Endothelial cell of umbilical vein (primary cell): ENCODE results near the gene MRNIP. TPM values are rescaled to one million over a fixed set of nuclear protein-coding genes. Genes with fewer than 3 reads are reported as not detected.

Experiments
- BruUV-seq: library from RNA; stranded (reverse); fragments of 400-500 nt; replicated peaks from 2 replicates; lab custom pipeline; 2021; lab: Mats Ljungman, UMichigan
- CTCF ChIA-PET: fragments of 300-600, 350-600 bp; sonication (Branson Sonifier 250); formaldehyde crosslinking; loops from one replicate; lab custom pipeline; 2021; ENCODE audit warnings: antibody characterized with exemption, inconsistent platforms; lab: Charles Lee
- POLR2A ChIA-PET: fragments of 300-600, 350-600 bp; sonication (Branson Sonifier 250); formaldehyde crosslinking; loops from one replicate; lab custom pipeline; 2021; ENCODE audit warnings: antibody characterized with exemption, inconsistent platforms; lab: Charles Lee
- DNase-seq: peaks from one replicate; pipeline ENCODE4 v3.0.0-alpha.2; 2011; ENCODE audit warnings: low read depth, low spot score
- FAIRE-seq: peaks from 2 replicates; lab custom pipeline; 2011; peaks lifted over from hg19 to GRCh38; lab: Jason Lieb, UNC
- H2AFZ ChIP-seq: 2 replicates; pipeline ENCODE4 v1.6.0; 2012; ENCODE audit warnings: low read depth, low read length, control low read depth, inconsistent platforms
- H3K27ac ChIP-seq: 2 replicates; pipeline ENCODE4 v1.5.1; 2011; ENCODE audit warnings: low read depth, mild to moderate bottlenecking, control low read depth, low read length, moderate library complexity; ENCODE audit not compliant: insufficient read depth
- H3K27me3 ChIP-seq, 2 experiments: 2 replicates each; pipeline versions ENCODE4 v1.6.0 to v1.6.1; 2011; ENCODE audit warnings: low read length in 2 of 2, mixed read lengths in 1 of 2; ENCODE audit not compliant: control insufficient read depth in 2 of 2, insufficient read depth in 2 of 2
- H3K36me3 ChIP-seq, 2 experiments: 2 replicates in 1 of 2; 3 replicates in 1 of 2; pipeline ENCODE4 v1.5.1; 2011; ENCODE audit warnings: low read length in 2 of 2, mild to moderate bottlenecking in 1 of 2, moderate library complexity in 1 of 2; ENCODE audit not compliant: control insufficient read depth in 2 of 2, insufficient read depth in 2 of 2; ENCODE audit errors: extremely low read depth in 1 of 2
- H3K4me1 ChIP-seq: 3 replicates; pipeline ENCODE4 v1.5.1; 2011; ENCODE audit warnings: mild to moderate bottlenecking, low read length; ENCODE audit not compliant: control insufficient read depth, insufficient read depth; ENCODE audit errors: extremely low read depth
- H3K4me2 ChIP-seq: 2 replicates; pipeline ENCODE4 v1.6.1; 2011; ENCODE audit warnings: low read length, control low read depth, mixed read lengths; ENCODE audit not compliant: insufficient read depth
- H3K4me3 ChIP-seq, 3 experiments: fragments of 200-600 bp in 1 of 3; sonication (generic), shearing (Covaris generic) in 1 of 3; replicated peaks in 1 of 3; 2 replicates each; pipeline ENCODE4 v1.5.1; 2011 to 2016; ENCODE audit warnings: control low read depth in 3 of 3, low read length in 3 of 3, mild to moderate bottlenecking in 2 of 3, inconsistent platforms in 1 of 3, low read depth in 1 of 3, moderate library complexity in 1 of 3; ENCODE audit not compliant: insufficient read depth in 1 of 3
- H3K79me2 ChIP-seq: 2 replicates; pipeline ENCODE4 v1.6.0; 2012; ENCODE audit warnings: low read length, inconsistent platforms; ENCODE audit not compliant: control insufficient read depth, insufficient read depth
- H3K9ac ChIP-seq: replicated peaks from 2 replicates; pipeline ENCODE3; 2011; ENCODE audit warnings: low read length, control low read depth; ENCODE audit not compliant: insufficient read depth; ENCODE audit errors: extremely low read depth
- H3K9me1 ChIP-seq: replicated peaks from 3 replicates; pipeline ENCODE4 v1.6.0; 2011; ENCODE audit warnings: mild to moderate bottlenecking, low read length; ENCODE audit not compliant: control insufficient read depth, insufficient read depth; ENCODE audit errors: extremely low read depth
- H3K9me3 ChIP-seq: replicated peaks from 2 replicates; pipeline ENCODE4 v1.5.1; 2012; ENCODE audit warnings: low read length, inconsistent platforms; ENCODE audit not compliant: control insufficient read depth, insufficient read depth
- H4K20me1 ChIP-seq: replicated peaks from 2 replicates; pipeline ENCODE3; 2011; ENCODE audit warnings: mild to moderate bottlenecking, low read length; ENCODE audit not compliant: control insufficient read depth, insufficient read depth; ENCODE audit errors: extremely low read depth
- EZH2 ChIP-seq: IDR thresholded peaks from 2 replicates; pipeline ENCODE4 v1.6.1; 2012; ENCODE audit warnings: borderline replicate concordance, low read depth, mild to moderate bottlenecking, moderate library complexity, low read length, inconsistent platforms; ENCODE audit not compliant: severe bottlenecking
- FOS ChIP-seq: IDR thresholded peaks from 2 replicates; pipeline ENCODE4 v1.6.1; 2011; ENCODE audit warnings: mild to moderate bottlenecking, low read length, moderate library complexity, borderline replicate concordance; ENCODE audit not compliant: insufficient read depth
- GATA2 ChIP-seq: IDR thresholded peaks from 2 replicates; pipeline ENCODE4 v1.7.0; 2011; ENCODE audit warnings: low read depth, mild to moderate bottlenecking, moderate library complexity, mixed read lengths, low read length; ENCODE audit not compliant: insufficient read length, insufficient read depth
- JUN ChIP-seq: IDR thresholded peaks from 2 replicates; pipeline ENCODE4 v1.6.1; 2011; ENCODE audit warnings: borderline replicate concordance, low read depth; ENCODE audit not compliant: insufficient read length, insufficient read depth
- MYC ChIP-seq: IDR thresholded peaks from one replicate; pipeline ENCODE4 v1.6.1; 2011; ENCODE audit warnings: mild to moderate bottlenecking, low read depth, low read length
- POLR2A ChIP-seq: IDR thresholded peaks from 2 replicates; pipeline ENCODE4 v1.6.1; 2012; ENCODE audit warnings: low read depth, mild to moderate bottlenecking, control low read depth, low read length
- POLR2AphosphoS5 ChIP-seq: IDR thresholded peaks from 2 replicates; pipeline ENCODE4 v1.6.1; 2012; ENCODE audit warnings: low read depth, mild to moderate bottlenecking, control low read depth, low read length, moderate library complexity; ENCODE audit not compliant: insufficient read depth
- dilution Hi-C: fragments of 300-500 bp; cut with MboI; formaldehyde crosslinking; loops from one replicate; pipeline ENCODE4 v1.15.0; 2019; ENCODE audit warnings: low sequenced_read_pairs; ENCODE audit not compliant: extremely low pct_ligation_motif_present
- intact Hi-C: fragments of 100-400 bp; cut with micrococcal nuclease; formaldehyde crosslinking; loops from one replicate; pipeline ENCODE4 v1.10.0; 2022
- polyA plus RNA-seq, 4 experiments: library from polyadenylated mRNA; depleted of rRNA in 3 of 4; stranded (reverse) in 3 of 4; unstranded in 1 of 4; fragments of >200 nt; gene quantifications; 2 replicates each; pipeline versions ENCODE4 v1.2.1 to v1.2.3, GENCODE V29; 2011 to 2012; ENCODE audit warnings: missing spikeins in 1 of 4
- total RNA-seq: library from RNA; stranded (reverse); gene quantifications from 2 replicates; pipeline ENCODE4 v1.2.3, GENCODE V29; 2021
- TF ChIP-seq, protein P1 (sequence below): IDR thresholded peaks from 2 replicates; pipeline ENCODE4 v1.6.1; 2011; ENCODE audit not compliant: insufficient read depth, insufficient read length
- TF ChIP-seq, protein P2 (sequence below), 2 donors: IDR thresholded peaks; 1 replicate in 1 of 2; 2 replicates in 1 of 2; pipeline ENCODE4 v1.5.1; 2011; ENCODE audit warnings: low read length in 2 of 2, mild to moderate bottlenecking in 2 of 2, moderate library complexity in 2 of 2, control low read depth in 1 of 2, inconsistent platforms in 1 of 2, low read depth in 1 of 2; ENCODE audit not compliant: insufficient read depth in 1 of 2; ENCODE audit errors: extremely low read depth in 1 of 2

MRNIP gene
- total and polyA plus RNA-seq, 2 donors (not counting 3 experiments of a cell fraction or from before 2014, with no cell fraction given): 17.1 to 19.1 TPM

DNA sequence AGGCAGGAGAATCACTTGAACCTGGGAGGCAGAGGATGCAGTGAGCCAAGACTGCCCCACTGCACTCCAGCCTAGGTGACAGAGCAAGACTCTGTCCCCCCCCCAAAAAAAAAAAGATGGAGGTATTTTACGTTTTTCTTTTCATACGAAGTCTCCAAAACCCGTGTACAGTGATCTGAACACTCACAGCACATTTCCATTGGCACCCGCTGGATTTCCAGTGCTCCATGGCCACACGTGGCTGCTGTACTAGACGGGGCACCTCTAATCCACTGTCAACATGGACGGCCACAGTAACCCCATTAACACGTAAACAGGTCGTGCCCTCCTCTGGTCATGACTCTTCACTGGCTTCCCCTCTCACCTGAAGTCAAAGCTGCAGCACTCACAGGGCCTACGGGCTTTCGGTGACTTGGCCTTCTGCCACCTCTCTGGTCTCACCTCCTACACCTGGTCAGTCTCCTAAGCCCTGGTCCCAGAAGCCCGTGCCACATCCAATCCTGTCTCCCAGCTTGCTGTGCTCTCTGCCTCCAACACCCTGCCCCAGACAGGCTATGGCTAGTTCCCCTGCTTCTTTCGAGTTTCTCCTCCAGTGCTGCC lies 27.0 kb upstream of the MRNIP start:
- POLR2A ChIA-PET: no interaction called here
- Histone ChIP-seq H3K9me3 (peaks cover 8% of the 10 kb centered on the region), H4K20me1 (no peaks in the 10 kb centered on the region), H3K4me2 (no peak overlapping the region), H2AFZ (no peak overlapping the region), H3K36me3 (peaks cover 20 to 46% of the 10 kb centered on the region in 2 experiments), H3K4me3 (no peak overlapping the region), H3K9me1 (no peaks in the 10 kb centered on the region), H3K79me2 (no peaks in the 10 kb centered on the region), H3K9ac (no peak overlapping the region), H3K4me1 (no peaks in the 10 kb centered on the region), H3K27me3 (no peaks in the 10 kb centered on the region), H3K27ac (no peak overlapping the region)
- CTCF ChIA-PET: no interaction called here
- FAIRE-seq: no peak
- no TSS peak for BruUV-seq
- TF ChIP-seq, protein P1, sequence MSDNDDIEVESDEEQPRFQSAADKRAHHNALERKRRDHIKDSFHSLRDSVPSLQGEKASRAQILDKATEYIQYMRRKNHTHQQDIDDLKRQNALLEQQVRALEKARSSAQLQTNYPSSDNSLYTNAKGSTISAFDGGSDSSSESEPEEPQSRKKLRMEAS: no peak
- TF ChIP-seq POLR2A (no peak), FOS (no peak), MYC (no peak), JUN (no peak), POLR2AphosphoS5 (no peak), EZH2 (no peak), GATA2 (no peak)
- TF ChIP-seq, protein P2, sequence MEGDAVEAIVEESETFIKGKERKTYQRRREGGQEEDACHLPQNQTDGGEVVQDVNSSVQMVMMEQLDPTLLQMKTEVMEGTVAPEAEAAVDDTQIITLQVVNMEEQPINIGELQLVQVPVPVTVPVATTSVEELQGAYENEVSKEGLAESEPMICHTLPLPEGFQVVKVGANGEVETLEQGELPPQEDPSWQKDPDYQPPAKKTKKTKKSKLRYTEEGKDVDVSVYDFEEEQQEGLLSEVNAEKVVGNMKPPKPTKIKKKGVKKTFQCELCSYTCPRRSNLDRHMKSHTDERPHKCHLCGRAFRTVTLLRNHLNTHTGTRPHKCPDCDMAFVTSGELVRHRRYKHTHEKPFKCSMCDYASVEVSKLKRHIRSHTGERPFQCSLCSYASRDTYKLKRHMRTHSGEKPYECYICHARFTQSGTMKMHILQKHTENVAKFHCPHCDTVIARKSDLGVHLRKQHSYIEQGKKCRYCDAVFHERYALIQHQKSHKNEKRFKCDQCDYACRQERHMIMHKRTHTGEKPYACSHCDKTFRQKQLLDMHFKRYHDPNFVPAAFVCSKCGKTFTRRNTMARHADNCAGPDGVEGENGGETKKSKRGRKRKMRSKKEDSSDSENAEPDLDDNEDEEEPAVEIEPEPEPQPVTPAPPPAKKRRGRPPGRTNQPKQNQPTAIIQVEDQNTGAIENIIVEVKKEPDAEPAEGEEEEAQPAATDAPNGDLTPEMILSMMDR (IDR thresholded peaks at IDR 0.05; ENCODE audit: extremely low read depth in 1 of 2, insufficient read depth in 1 of 2, low read depth in 1 of 2, low read length in 2 of 2): no peak
- DNase-seq: no peak
- intact Hi-C loops: no loop called here
- dilution Hi-C loops: no loop called here
